RWPE1 (cell line): ENCODE data around the gene C22orf23.
A peak's percentile ranks its signal among the peaks of the same experiment; 100 is the strongest.

Experiments
- CTCF ChIA-PET: fragments of 350-600 bp; sonication (Branson Sonifier 250); formaldehyde crosslinking; extraction: SDS; loops from one replicate; lab custom pipeline; 2021; lab: Yijun Ruan, JAX
- POLR2A ChIA-PET: fragments of 400-600 bp; formaldehyde crosslinking; extraction: SDS; loops from one replicate; lab custom pipeline; 2020; ENCODE audit warnings: antibody characterized with exemption; ENCODE audit not compliant: low non-redundant PET; lab: Yijun Ruan, JAX
- DNase-seq: peaks from one replicate; pipeline ENCODE4 v3.0.0; 2012; ENCODE audit warnings: low spot score
- H3K27ac ChIP-seq: fragments of 450-650 bp; 2 replicates; pipeline ENCODE4 v1.5.1; 2017
- CTCF ChIP-seq: fragments of 450-650 bp; conservative IDR thresholded peaks from 2 replicates; pipeline ENCODE4 v1.5.1; 2017; ENCODE audit warnings: low read depth, mild to moderate bottlenecking

Gene C22orf23

DNA sequence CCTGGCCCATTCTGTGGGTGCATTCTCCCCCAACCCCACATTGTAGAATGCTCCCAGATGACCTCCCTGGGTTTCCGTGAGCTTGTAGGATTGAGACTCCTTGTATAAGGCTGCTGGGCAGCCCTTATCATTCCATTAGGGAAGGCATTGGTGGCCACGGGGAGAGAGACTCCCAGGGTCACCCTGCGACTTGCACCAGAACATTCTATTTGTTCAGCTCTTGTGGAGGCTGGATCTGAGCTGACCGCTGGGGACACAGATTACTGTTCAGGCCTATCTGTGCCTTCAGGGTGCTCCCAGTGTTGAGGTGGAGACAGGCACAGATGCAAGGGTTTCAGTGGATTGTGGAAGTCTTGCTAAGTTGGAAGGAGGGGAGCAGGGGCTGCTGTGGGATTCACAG lies 29.5 kb downstream of the C22orf23 start:
- DNase-seq = no peak
- TF ChIP-seq CTCF = no peak
- ChIA-PET POLR2A (interaction anchor here (0.5 kb wide), 1 partner anchor 637 kb away, joined by 3 read pairs; no protein-coding TSS in a partner anchor), CTCF (interaction anchor here (0.5 kb wide), 1 partner anchor 107 kb away, joined by 3 read pairs; no protein-coding TSS in a partner anchor)
- peak overlapping the region; percentile 82 for H3K27ac ChIP-seq

GRCh38 chr22:37922191-37922590 lies 31.2 kb downstream of the C22orf23 start:
- CTCF ChIA-PET = no interaction called here
- no peak for TF ChIP-seq CTCF
- peak overlapping the region; percentile 42 for H3K27ac ChIP-seq
- DNase-seq = no peak
- POLR2A ChIA-PET = interaction anchor here (0.6 kb wide), 1 partner anchor 19 kb away, joined by 3 read pairs; no protein-coding TSS in a partner anchor

- ChIA-PET CTCF (interaction anchor here (0.7 kb wide), 1 partner anchor 103 kb away, joined by 4 read pairs; no protein-coding TSS in a partner anchor), POLR2A (no interaction called here)
- TF ChIP-seq CTCF = no peak
- peak overlapping the region; percentile 28 for H3K27ac ChIP-seq
- no peak for DNase-seq
Measured at GRCh38 chr22:37920126-37920525, 33.3 kb downstream of the C22orf23 start.

DNA sequence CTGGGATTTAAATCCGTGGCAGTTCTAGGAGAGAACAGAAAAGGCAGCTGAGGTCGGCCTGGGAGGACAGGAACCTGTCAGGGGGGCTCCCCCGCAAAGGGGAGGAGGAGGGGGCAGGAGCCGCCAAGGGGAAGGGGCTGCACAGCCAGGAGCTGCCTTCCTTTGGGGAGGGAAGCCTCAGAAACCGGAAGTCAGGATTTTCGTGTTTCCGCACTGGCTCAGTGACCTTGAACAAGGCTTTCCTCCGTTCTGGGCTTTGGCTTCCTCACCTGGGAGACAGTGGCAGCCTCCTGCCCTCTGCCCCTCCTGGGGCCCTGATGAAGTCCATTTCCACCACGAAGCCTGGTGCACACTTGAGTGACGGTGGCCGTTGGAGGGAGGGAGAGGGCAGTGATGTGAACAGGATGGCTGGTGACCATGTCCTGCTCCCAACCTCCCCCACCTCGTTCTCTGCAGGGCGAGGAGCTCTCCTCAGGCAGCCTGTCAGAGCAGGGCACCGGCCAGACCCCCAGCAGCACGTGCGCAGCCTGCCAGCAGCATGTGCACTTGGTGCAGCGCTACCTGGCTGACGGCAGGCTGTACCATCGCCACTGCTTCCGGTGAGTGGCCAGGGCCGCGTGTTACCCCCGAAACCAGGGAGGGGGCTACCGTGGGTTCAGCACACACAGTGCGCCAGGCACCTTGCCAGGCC lies 34.7 kb downstream of the C22orf23 start:
- H3K27ac ChIP-seq = peak overlapping the region; percentile 44
- ChIA-PET POLR2A (no interaction called here), CTCF (interaction anchor here (0.7 kb wide), 1 partner anchor 15 kb away, joined by 3 read pairs; no protein-coding TSS in a partner anchor)
- no peak for TF ChIP-seq CTCF
- DNase-seq = no peak

- H3K27ac ChIP-seq = peak overlapping the region; percentile 44
- CTCF ChIA-PET = interaction anchor here (0.6 to 0.7 kb wide), 2 partner anchors 16 kb away, joined by 3 read pairs; no protein-coding TSS in a partner anchor
- POLR2A ChIA-PET = no interaction called here
Measured at GRCh38 chr22:37917874-37918548, 35.4 kb downstream of the C22orf23 start.

More at GRCh38 chr22:37917874-37918548, 35.4 kb downstream of the C22orf23 start:
- DNase-seq = no peak
- TF ChIP-seq CTCF = no peak
